Keratinocyte (primary cell): Measurements from ENCODE around the gene VSTM2A. TPM values are rescaled to one million over a fixed set of nuclear protein-coding genes. Genes with fewer than 3 reads are reported as not detected.

Experiments
- DNase-seq: peaks from one replicate; pipeline ENCODE4 v3.0.0-alpha.2; 2011; ENCODE audit warnings: low read depth, missing footprints, low spot score
- FAIRE-seq: peaks from 2 replicates; lab custom pipeline; 2011; peaks lifted over from hg19 to GRCh38; lab: Jason Lieb, UNC
- H2AFZ ChIP-seq: 2 replicates; pipeline ENCODE4 v1.6.0; 2012; ENCODE audit warnings: low read length, control low read depth, inconsistent platforms; ENCODE audit not compliant: control insufficient read depth
- H3K27ac ChIP-seq: 2 replicates; pipeline ENCODE4 v1.5.1; 2011; ENCODE audit warnings: low read length; ENCODE audit not compliant: control insufficient read depth, insufficient read depth
- H3K27me3 ChIP-seq: 3 replicates; pipeline ENCODE4 v1.6.0; 2011; ENCODE audit warnings: low read length; ENCODE audit not compliant: control insufficient read depth, insufficient read depth; ENCODE audit errors: extremely low read depth
- H3K36me3 ChIP-seq, 2 experiments: 2 replicates in 1 of 2; 3 replicates in 1 of 2; pipeline ENCODE4 v1.5.1; 2011; ENCODE audit warnings: low read length in 2 of 2, mild to moderate bottlenecking in 1 of 2; ENCODE audit not compliant: control insufficient read depth in 2 of 2, insufficient read depth in 2 of 2; ENCODE audit errors: extremely low read depth in 1 of 2
- H3K4me1 ChIP-seq: 3 replicates; pipeline ENCODE4 v1.5.1; 2011; ENCODE audit warnings: low read length; ENCODE audit not compliant: control insufficient read depth, insufficient read depth; ENCODE audit errors: extremely low read depth
- H3K4me2 ChIP-seq: 3 replicates; pipeline ENCODE4 v1.6.0; 2011; ENCODE audit warnings: low read depth, low read length; ENCODE audit not compliant: control insufficient read depth, insufficient read depth; ENCODE audit errors: extremely low read depth
- H3K4me3 ChIP-seq, 3 experiments: fragments of 200-600 bp in 1 of 3; sonication (generic) in 1 of 3; 2 replicates in 2 of 3; 3 replicates in 1 of 3; pipeline ENCODE4 v1.5.1; 2011 to 2016; ENCODE audit warnings: low read length in 3 of 3, mild to moderate bottlenecking in 3 of 3, control low read depth in 2 of 3, inconsistent platforms in 1 of 3, low read depth in 1 of 3, mixed read lengths in 1 of 3, mixed run types in 1 of 3, moderate library complexity in 1 of 3; ENCODE audit not compliant: control insufficient read depth in 2 of 3, insufficient read depth in 2 of 3; ENCODE audit errors: extremely low read depth in 1 of 3
- H3K79me2 ChIP-seq: 2 replicates; pipeline ENCODE4 v1.6.0; 2012; ENCODE audit warnings: low read length; ENCODE audit not compliant: control insufficient read depth, insufficient read depth
- H3K9ac ChIP-seq: 3 replicates; pipeline ENCODE4 v1.6.0; 2011; ENCODE audit warnings: low read length; ENCODE audit not compliant: control insufficient read depth, insufficient read depth; ENCODE audit errors: extremely low read depth
- H3K9me1 ChIP-seq: 3 replicates; pipeline ENCODE4 v1.6.0; 2011; ENCODE audit warnings: low read length; ENCODE audit not compliant: control insufficient read depth, insufficient read depth; ENCODE audit errors: extremely low read depth
- H3K9me3 ChIP-seq: 2 replicates; pipeline ENCODE4 v1.5.1; 2012; ENCODE audit warnings: low read depth, low read length; ENCODE audit not compliant: control insufficient read depth
- H4K20me1 ChIP-seq: 3 replicates; pipeline ENCODE4 v1.6.0; 2011; ENCODE audit warnings: low read length; ENCODE audit not compliant: control insufficient read depth, insufficient read depth; ENCODE audit errors: extremely low read depth
- EZH2 ChIP-seq: IDR thresholded peaks from one replicate; pipeline ENCODE4 v1.6.1; 2012; ENCODE audit warnings: inconsistent platforms, mild to moderate bottlenecking, low read length, moderate library complexity
- dilution Hi-C: fragments of 300-500 bp; cut with MboI; formaldehyde crosslinking; loops from one replicate; pipeline ENCODE4 v1.7.0; 2020; ENCODE audit warnings: low sequenced_read_pairs; ENCODE audit not compliant: extremely low pct_ligation_motif_present
- polyA plus RNA-seq, 5 experiments: library from polyadenylated mRNA; depleted of rRNA in 3 of 5; stranded (reverse) in 3 of 5; stranded (forward) in 1 of 5; unstranded in 1 of 5; fragments of >200 nt; gene quantifications; 1 replicate in 1 of 5; 2 replicates in 3 of 5; 3 replicates in 1 of 5; pipeline versions ENCODE4 v1.2.1 to v1.2.3, GENCODE V29; 2011 to 2012; ENCODE audit warnings: missing spikeins in 2 of 5, low read depth in 1 of 5, low replicate concordance in 1 of 5
- TF ChIP-seq, protein P1 (sequence below), 3 experiments: IDR thresholded peaks in 1 of 3; conservative IDR thresholded peaks in 1 of 3; optimal IDR thresholded peaks in 1 of 3; 2 replicates in 2 of 3; 3 replicates in 1 of 3; pipeline versions ENCODE3 to v1.5.1; 2011; ENCODE audit warnings: low read length in 3 of 3, mild to moderate bottlenecking in 3 of 3, moderate library complexity in 2 of 3, control low read depth in 1 of 3, inconsistent platforms in 1 of 3; ENCODE audit not compliant: insufficient read depth in 2 of 3; ENCODE audit errors: extremely low read depth in 1 of 3

Gene VSTM2A
- polyA plus RNA-seq, 1 donor (not counting 4 experiments of a cell fraction or from before 2014, with no cell fraction given), result not detected

DNA sequence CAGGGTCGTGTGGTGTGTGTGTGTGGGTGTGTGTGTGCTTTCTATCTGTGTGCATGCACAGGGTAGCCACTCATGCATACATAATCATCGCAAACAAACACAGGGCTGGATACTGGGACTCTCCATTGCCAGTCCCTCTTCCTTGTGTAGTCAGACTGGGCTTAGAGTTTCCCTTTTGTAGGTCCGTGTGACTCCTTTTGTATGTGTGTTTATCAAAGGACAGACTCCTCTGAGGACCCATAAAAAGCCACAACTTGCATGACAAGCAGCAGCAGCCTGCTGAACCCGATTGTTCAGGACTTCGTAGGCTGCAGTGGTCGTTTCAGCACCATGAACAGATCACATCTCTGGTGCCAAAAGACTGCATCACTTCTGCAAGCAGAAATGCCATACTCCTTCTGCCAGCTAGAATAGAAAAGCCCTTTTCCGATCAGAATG is 895 bp downstream of the VSTM2A start:
- H3K4me1 ChIP-seq, result no peaks in the 10 kb centered on the region
- H3K79me2 ChIP-seq, result no peaks in the 10 kb centered on the region
- H3K4me2 ChIP-seq, result no peak overlapping the region
- no peak overlapping the region for H3K9ac ChIP-seq
- peaks cover 63% of the 10 kb centered on the region for H3K27me3 ChIP-seq
- TF ChIP-seq, protein P1, sequence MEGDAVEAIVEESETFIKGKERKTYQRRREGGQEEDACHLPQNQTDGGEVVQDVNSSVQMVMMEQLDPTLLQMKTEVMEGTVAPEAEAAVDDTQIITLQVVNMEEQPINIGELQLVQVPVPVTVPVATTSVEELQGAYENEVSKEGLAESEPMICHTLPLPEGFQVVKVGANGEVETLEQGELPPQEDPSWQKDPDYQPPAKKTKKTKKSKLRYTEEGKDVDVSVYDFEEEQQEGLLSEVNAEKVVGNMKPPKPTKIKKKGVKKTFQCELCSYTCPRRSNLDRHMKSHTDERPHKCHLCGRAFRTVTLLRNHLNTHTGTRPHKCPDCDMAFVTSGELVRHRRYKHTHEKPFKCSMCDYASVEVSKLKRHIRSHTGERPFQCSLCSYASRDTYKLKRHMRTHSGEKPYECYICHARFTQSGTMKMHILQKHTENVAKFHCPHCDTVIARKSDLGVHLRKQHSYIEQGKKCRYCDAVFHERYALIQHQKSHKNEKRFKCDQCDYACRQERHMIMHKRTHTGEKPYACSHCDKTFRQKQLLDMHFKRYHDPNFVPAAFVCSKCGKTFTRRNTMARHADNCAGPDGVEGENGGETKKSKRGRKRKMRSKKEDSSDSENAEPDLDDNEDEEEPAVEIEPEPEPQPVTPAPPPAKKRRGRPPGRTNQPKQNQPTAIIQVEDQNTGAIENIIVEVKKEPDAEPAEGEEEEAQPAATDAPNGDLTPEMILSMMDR (optimal IDR thresholded peaks at IDR 0.05 in 1 of 3, IDR thresholded peaks at IDR 0.05 in 1 of 3, conservative IDR thresholded peaks at IDR 0.05 in 1 of 3; ENCODE audit: extremely low read depth in 1 of 3, insufficient read depth in 2 of 3, low read length in 3 of 3), result no peak
- no peak for TF ChIP-seq EZH2
- peaks cover 2% of the 10 kb centered on the region for H4K20me1 ChIP-seq
- H3K36me3 ChIP-seq, result no peaks in the 10 kb centered on the region
- H3K9me1 ChIP-seq, result no peaks in the 10 kb centered on the region
- H2AFZ ChIP-seq, result no peak overlapping the region
- dilution Hi-C loops, result no loop called here
- H3K4me3 ChIP-seq, result no peak overlapping the region
- no peak overlapping the region for H3K27ac ChIP-seq
- no peaks in the 10 kb centered on the region for H3K9me3 ChIP-seq
- DNase-seq, result no peak
- FAIRE-seq, result peak; percentile 56

GRCh38 chr7:54544149-54544526 is 2.0 kb downstream of the VSTM2A start:
- Histone ChIP-seq H3K4me1 (no peaks in the 10 kb centered on the region), H3K27ac (no peak overlapping the region), H3K4me3 (no peak overlapping the region), H3K4me2 (no peak overlapping the region), H3K36me3 (no peaks in the 10 kb centered on the region), H3K9me1 (no peaks in the 10 kb centered on the region), H3K9me3 (no peaks in the 10 kb centered on the region), H3K27me3 (peaks cover 62% of the 10 kb centered on the region), H2AFZ (no peak overlapping the region), H3K9ac (no peak overlapping the region), H4K20me1 (peaks cover 2% of the 10 kb centered on the region), H3K79me2 (no peaks in the 10 kb centered on the region)
- DNase-seq, result no peak
- TF ChIP-seq, protein P1 (optimal IDR thresholded peaks at IDR 0.05 in 1 of 3, IDR thresholded peaks at IDR 0.05 in 1 of 3, conservative IDR thresholded peaks at IDR 0.05 in 1 of 3; ENCODE audit: extremely low read depth in 1 of 3, insufficient read depth in 2 of 3, low read length in 3 of 3), result no peak
- no peak for TF ChIP-seq EZH2
- no peak for FAIRE-seq
- dilution Hi-C loops, result no loop called here
